Choroid plexus epithelial cell (primary cell): ENCODE data around the gene ARRB2.

ENCODE experiments used
- DNase-seq: peaks from one replicate; pipeline ENCODE4 v3.0.0-alpha.2; 2010; ENCODE audit warnings: low read depth
- H3K4me3 ChIP-seq: 2 replicates; pipeline ENCODE4 v1.5.1; 2011; ENCODE audit warnings: low read depth, mild to moderate bottlenecking, control low read depth, low read length, moderate library complexity
- CTCF ChIP-seq: conservative IDR thresholded peaks from 2 replicates; pipeline ENCODE4 v1.5.1; 2011; ENCODE audit warnings: low read depth, mild to moderate bottlenecking, control low read depth, inconsistent platforms, low read length, moderate library complexity

ARRB2 gene

DNA sequence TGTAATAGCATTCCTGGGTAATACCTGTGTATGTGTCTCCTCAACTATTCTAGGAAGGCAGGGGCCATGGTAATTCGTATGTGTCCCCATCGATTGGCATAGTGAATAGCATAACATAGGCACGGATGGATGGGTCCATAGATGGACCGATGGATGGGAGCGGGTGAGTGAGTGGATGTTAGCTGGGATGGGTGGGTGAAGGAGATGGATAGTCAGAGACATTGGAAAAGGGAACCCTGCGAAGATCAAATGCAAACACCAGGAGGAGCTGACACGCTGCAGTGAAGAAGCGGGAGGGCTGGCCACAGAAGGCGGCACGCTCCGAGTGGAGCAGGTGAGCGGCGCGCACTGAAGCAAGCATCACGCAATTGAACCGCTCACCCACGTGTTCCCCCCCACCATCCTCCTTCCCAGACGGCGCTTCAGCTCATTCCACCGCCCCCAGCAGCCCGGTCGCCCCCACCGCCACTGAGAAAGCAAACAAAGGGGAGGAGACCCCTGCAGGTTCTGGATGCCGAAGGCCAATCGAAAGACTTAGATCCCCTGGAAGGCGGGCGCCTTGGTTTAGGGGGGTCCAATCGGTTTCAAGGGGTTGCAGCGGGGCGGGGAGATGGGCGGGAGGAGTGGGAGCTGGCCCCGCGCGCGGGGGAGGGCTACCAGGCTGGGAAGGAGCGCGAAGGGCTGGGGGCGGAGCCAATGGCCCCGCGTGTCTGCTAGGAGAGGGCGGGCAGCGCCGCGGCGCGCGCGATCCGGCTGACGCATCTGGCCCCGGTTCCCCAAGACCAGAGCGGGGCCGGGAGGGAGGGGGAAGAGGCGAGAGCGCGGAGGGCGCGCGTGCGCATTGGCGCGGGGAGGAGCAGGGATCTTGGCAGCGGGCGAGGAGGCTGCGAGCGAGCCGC lies at the start of gene ARRB2:
ARRB2 (plus strand) TSS at position 839 of the 899 bp plus-strand sequence. CDS start 90 bp downstream, outside the sequence.
- peak; percentile 99 for DNase-seq
- peak within 1 kb of the TSS; percentile 65 for H3K4me3 ChIP-seq
- TF ChIP-seq CTCF: peak; percentile 82

DNA sequence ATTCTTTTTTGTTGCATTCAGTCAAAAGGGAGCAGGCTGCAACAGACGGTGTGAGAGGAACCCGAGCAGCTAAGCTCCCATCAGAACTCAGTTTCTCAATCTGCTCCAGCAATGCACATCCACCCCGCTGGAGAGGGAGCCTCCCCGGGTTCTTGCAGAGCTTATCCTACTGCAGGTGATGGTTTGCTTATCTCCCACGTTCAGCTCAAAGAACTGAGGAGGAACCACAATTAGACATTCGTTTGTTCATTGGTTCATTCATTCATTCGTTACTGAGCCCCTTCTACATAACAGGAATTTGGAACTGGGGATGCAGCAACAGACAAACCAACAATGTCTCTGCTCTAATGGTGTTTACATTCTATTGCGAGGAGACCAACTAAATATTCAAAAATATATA lies 46.7 kb upstream of the ARRB2 start:
- no peak for DNase-seq
- TF ChIP-seq CTCF: no peak
- no peak overlapping the region for H3K4me3 ChIP-seq

- no peak for TF ChIP-seq CTCF
- no peak for DNase-seq
- no peak overlapping the region for H3K4me3 ChIP-seq
Observed at GRCh38 chr17:4664230-4664629, 46.2 kb upstream of the ARRB2 start.

DNA sequence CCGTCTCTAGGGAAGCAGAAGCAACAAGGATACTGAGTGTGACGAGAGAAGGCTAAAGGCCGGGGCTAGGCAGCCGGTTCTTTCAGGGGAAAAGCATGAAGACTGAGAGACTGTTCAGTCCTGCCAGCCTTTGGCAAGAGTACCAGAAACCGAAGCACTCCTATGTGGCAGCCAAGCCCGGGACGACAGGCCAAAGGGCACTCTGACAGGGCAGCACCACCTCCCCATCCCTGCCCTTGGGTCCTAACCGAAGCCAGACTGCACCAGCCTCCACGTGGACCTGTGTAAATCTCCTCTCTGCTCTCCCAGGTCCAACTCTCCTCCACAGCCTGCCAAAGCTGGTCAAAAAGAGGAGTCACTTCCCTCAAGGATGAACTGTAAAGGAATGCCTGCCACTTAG lies 45.4 kb upstream of the ARRB2 start:
- DNase-seq: no peak
- no peak for TF ChIP-seq CTCF
- no peak overlapping the region for H3K4me3 ChIP-seq

GRCh38 chr17:4666296-4666695 lies 44.1 kb upstream of the ARRB2 start:
- H3K4me3 ChIP-seq: no peak overlapping the region
- DNase-seq: no peak
- TF ChIP-seq CTCF: no peak

- no peak for TF ChIP-seq CTCF
- DNase-seq: no peak
- no peak overlapping the region for H3K4me3 ChIP-seq
Observed at GRCh38 chr17:4667166-4667565, 43.3 kb upstream of the ARRB2 start.
